ENCODE results near the gene TMEM161A.
"Not testable (repeated sequence)": the region's sequence is repeated elsewhere in the genome, so short reads cannot be mapped to it uniquely, and the experiment has no call there.

TMEM161A gene

DNA sequence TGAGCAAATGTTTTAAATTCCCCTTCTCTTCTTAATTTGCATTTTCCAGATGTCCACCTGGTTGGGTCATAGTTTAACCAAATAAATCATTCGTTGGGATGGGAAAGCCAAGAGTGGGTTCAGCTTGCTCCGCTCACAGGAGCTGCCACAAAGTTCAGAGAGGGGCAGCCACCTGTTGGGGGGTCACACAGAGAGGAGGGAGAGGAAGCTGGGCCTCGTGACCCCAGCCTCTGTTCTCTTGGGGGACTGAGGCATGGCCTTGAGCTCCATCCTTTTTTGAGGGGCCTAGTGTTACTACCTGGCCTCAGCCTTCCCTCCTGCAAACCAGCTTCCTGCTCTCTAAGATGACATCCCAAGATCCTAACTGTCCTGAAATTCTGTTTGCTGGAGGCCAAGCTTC lies 29.3 kb upstream of the TMEM161A start:
- Mint-ChIP-seq H3K36me3 (ENCODE audit: low read depth) (peaks cover 4% of the 10 kb centered on the region), H3K9me3 (no peaks in the 10 kb centered on the region), H3K4me1 (ENCODE audit: low read depth) (peaks cover 12% of the 10 kb centered on the region), H3K27ac (no peak overlapping the region), H3K4me3 (no peak overlapping the region), H3K27me3 (ENCODE audit: low read depth) (no peaks in the 10 kb centered on the region)

DNA sequence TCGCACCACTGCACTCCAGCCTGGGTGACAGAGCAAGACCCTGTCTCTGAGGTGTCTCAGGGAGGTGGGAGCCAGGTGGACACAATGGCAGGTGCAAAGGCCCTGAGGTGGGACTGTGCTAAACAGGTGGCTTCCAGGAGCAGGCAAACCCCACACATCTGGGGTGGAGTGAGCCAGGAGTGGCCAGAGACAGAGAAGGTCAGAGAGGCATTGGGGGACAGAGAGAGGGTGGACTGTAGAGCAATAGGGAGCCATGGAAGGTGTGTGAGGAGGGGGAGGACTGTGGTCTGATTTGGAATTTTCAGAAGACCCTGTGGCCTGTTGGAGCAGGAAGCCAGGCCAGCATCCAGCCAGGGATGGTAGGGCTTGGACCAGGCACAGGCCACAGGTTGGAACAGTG lies 27.1 kb upstream of the TMEM161A start:
- Mint-ChIP-seq H3K4me1 (ENCODE audit: low read depth) (peaks cover 9% of the 10 kb centered on the region), H3K9me3 (no peaks in the 10 kb centered on the region), H3K36me3 (ENCODE audit: low read depth) (peaks cover 4% of the 10 kb centered on the region), H3K27ac (peak overlapping the region; percentile 59), H3K4me3 (no peak overlapping the region), H3K27me3 (ENCODE audit: low read depth) (no peaks in the 10 kb centered on the region)

- H3K36me3 Mint-ChIP-seq (ENCODE audit: low read depth) = no peaks in the 10 kb centered on the region
- no peak overlapping the region for H3K27ac Mint-ChIP-seq
- H3K27me3 Mint-ChIP-seq (ENCODE audit: low read depth) = no peaks in the 10 kb centered on the region
- no peak overlapping the region for H3K4me3 Mint-ChIP-seq
- no peaks in the 10 kb centered on the region for H3K9me3 Mint-ChIP-seq
- peaks cover 2% of the 10 kb centered on the region for H3K4me1 Mint-ChIP-seq (ENCODE audit: low read depth)
Observed at GRCh38 chr19:19162495-19162894, 24.2 kb upstream of the TMEM161A start.

- H3K36me3 Mint-ChIP-seq (ENCODE audit: low read depth) = peaks cover 7% of the 10 kb centered on the region
- H3K4me3 Mint-ChIP-seq = no peak overlapping the region
Observed at GRCh38 chr19:19160461-19161035, 22.3 kb upstream of the TMEM161A start.

GRCh38 chr19:19159534-19159933 lies 21.3 kb upstream of the TMEM161A start:
- Mint-ChIP-seq H3K4me1 (ENCODE audit: low read depth) (peaks cover 2% of the 10 kb centered on the region), H3K9me3 (no peaks in the 10 kb centered on the region), H3K27ac (no peak overlapping the region), H3K4me3 (no peak overlapping the region), H3K36me3 (ENCODE audit: low read depth) (peaks cover 8% of the 10 kb centered on the region), H3K27me3 (ENCODE audit: low read depth) (no peaks in the 10 kb centered on the region)

More at GRCh38 chr19:19160461-19161035, 22.3 kb upstream of the TMEM161A start:
- peaks cover 2% of the 10 kb centered on the region for H3K4me1 Mint-ChIP-seq (ENCODE audit: low read depth)
- no peak overlapping the region for H3K27ac Mint-ChIP-seq
- H3K9me3 Mint-ChIP-seq = no peaks in the 10 kb centered on the region
- no peaks in the 10 kb centered on the region for H3K27me3 Mint-ChIP-seq (ENCODE audit: low read depth)

DNA sequence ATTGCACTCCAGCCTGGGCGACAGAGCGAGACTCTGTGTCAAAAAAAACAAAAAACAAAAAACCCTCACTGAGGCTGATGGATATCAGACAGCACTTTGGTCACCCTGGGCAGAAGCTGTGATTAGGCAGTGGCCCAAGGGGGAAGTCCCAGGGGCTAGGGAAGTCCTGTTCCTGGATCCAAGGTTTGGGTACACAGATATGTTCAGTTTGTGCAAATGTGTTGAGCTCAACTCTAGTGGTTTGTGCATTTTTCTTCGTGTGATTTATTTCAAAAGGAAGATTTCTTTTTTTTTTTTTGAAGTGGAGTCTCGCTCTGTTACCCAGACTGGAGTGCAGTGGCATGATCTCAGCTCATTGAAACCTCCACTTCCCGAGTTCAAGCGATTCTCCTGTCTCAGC lies 19.5 kb upstream of the TMEM161A start:
- no peak overlapping the region for H3K4me3 Mint-ChIP-seq
- no peaks in the 10 kb centered on the region for H3K27me3 Mint-ChIP-seq (ENCODE audit: low read depth)
- H3K36me3 Mint-ChIP-seq (ENCODE audit: low read depth) = peaks cover 8% of the 10 kb centered on the region
- no peaks in the 10 kb centered on the region for H3K9me3 Mint-ChIP-seq
- no peak overlapping the region for H3K27ac Mint-ChIP-seq
- peaks cover 2% of the 10 kb centered on the region for H3K4me1 Mint-ChIP-seq (ENCODE audit: low read depth)

- no peak overlapping the region for H3K27ac Mint-ChIP-seq
- no peaks in the 10 kb centered on the region for H3K27me3 Mint-ChIP-seq (ENCODE audit: low read depth)
- no peaks in the 10 kb centered on the region for H3K4me1 Mint-ChIP-seq (ENCODE audit: low read depth)
- no peak overlapping the region for H3K4me3 Mint-ChIP-seq
- H3K9me3 Mint-ChIP-seq = no peaks in the 10 kb centered on the region
- peaks cover 8% of the 10 kb centered on the region for H3K36me3 Mint-ChIP-seq (ENCODE audit: low read depth)
Observed at GRCh38 chr19:19155495-19156219, 17.4 kb upstream of the TMEM161A start.

DNA sequence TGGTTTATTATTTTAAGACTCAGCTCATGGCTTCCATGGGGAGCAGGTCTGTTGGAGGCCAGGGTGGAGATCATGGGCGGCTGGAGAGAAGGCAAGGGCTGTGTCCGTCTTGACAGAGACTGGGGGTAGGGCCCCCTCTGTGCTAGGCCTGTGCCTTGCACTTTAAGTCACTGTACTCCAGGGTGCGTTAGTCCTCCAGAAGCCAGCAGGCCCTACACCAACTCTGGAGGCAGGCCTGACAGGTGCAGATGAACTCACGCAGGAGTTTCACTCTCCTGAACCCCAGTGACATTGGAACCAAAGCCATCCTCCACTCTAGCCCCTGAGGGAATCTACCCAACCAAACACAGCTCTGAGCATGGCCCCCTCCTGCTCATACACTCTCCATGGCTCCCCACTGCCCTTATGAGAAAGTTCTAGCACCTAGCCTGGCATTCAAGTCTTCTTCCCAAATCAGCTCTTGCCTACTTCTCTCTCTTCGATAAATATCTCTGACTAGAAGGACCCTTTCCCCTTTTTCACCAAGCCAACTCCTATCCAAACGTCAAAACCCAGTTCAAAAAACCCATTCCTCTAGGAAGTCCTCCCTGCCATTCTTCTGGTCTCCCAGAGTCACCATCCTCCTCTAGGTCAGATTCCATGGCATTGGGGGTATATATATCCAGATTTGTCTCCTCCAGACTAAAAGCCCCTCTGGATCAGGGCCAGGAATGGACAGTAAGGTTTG lies 16.7 kb upstream of the TMEM161A start:
- no peak overlapping the region for H3K27ac Mint-ChIP-seq
- H3K27me3 Mint-ChIP-seq (ENCODE audit: low read depth) = no peaks in the 10 kb centered on the region
- peaks cover 8% of the 10 kb centered on the region for H3K36me3 Mint-ChIP-seq (ENCODE audit: low read depth)
- H3K4me1 Mint-ChIP-seq (ENCODE audit: low read depth) = no peaks in the 10 kb centered on the region
- H3K4me3 Mint-ChIP-seq = no peak overlapping the region
- H3K9me3 Mint-ChIP-seq = no peaks in the 10 kb centered on the region

DNA sequence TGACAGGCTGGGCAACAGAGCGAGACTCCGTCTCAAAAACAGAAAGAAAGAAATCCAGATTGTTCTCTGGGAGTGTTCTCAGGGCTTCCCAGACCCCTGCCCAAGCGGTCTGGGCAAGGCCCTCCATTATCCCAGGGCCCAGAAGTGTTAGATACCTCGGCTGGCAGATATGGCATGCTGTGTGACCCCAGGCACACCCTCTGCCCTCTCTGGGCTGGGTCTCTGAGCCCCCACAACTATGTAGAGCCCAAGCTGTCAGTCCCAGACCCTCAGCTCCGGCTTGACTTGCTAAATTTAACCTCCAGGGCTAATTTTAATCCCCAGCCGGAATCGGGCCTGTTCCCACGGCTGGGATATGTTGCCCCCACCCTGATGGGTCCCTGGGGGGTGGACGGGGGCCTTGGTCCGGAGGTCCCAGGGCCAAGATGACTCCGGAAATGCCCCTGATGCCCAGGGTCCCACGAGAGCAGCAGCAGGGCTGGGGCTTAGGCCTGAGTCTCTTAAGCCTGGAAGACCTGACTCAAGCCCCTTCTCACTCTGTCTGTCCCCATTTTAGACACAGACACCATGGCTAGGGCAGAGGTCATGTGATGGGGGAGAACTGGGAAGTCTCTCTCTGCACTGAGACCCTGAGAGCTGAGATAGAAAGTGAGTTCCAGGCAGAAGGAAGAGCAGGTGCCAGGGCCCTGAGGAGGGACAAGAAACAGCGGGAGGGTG lies 14.5 kb upstream of the TMEM161A start:
- H3K27ac Mint-ChIP-seq = no peak overlapping the region
- no peak overlapping the region for H3K4me3 Mint-ChIP-seq
- H3K27me3 Mint-ChIP-seq (ENCODE audit: low read depth) = no peaks in the 10 kb centered on the region
- H3K36me3 Mint-ChIP-seq (ENCODE audit: low read depth) = peaks cover 14% of the 10 kb centered on the region
- no peaks in the 10 kb centered on the region for H3K4me1 Mint-ChIP-seq (ENCODE audit: low read depth)
- H3K9me3 Mint-ChIP-seq = no peaks in the 10 kb centered on the region

DNA sequence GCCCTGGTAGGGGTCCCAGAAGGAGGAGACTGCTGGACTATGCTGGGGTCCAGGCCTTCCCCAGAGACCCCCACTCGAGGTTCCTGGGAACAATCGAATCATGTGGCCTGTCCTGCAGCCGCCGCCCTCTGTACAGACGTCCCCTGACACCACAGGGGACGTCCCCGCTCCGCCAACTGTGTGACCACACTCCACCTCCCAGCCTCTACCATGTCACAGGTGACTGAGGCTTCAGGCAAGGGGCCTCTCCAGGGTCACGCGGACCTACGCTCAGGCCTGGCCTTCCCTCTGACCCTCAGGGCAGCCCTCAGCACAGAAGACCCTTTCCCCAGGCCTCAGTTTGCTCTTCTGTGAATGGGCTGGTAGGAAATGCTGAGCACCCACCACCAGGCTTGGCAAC lies 13.1 kb upstream of the TMEM161A start:
- Mint-ChIP-seq H3K36me3 (ENCODE audit: low read depth) (peaks cover 13% of the 10 kb centered on the region), H3K27me3 (ENCODE audit: low read depth) (no peaks in the 10 kb centered on the region), H3K4me1 (ENCODE audit: low read depth) (no peaks in the 10 kb centered on the region), H3K27ac (no peak overlapping the region), H3K4me3 (no peak overlapping the region), H3K9me3 (no peaks in the 10 kb centered on the region)

- Mint-ChIP-seq H3K4me3 (no peak overlapping the region), H3K27ac (no peak overlapping the region), H3K4me1 (ENCODE audit: low read depth) (no peaks in the 10 kb centered on the region), H3K36me3 (ENCODE audit: low read depth) (peaks cover 7% of the 10 kb centered on the region), H3K27me3 (ENCODE audit: low read depth) (no peaks in the 10 kb centered on the region), H3K9me3 (no peaks in the 10 kb centered on the region)
Observed at GRCh38 chr19:19149435-19149834, 11.2 kb upstream of the TMEM161A start.

GRCh38 chr19:19148504-19148903 lies 10.2 kb upstream of the TMEM161A start:
- not testable (repeated sequence) for H3K9me3 Mint-ChIP-seq; H3K4me1 Mint-ChIP-seq (ENCODE audit: low read depth); H3K4me3 Mint-ChIP-seq; H3K27me3 Mint-ChIP-seq (ENCODE audit: low read depth); H3K27ac Mint-ChIP-seq; H3K36me3 Mint-ChIP-seq (ENCODE audit: low read depth)

- Mint-ChIP-seq H3K4me1 (ENCODE audit: low read depth) (no peaks in the 10 kb centered on the region), H3K4me3 (no peak overlapping the region), H3K36me3 (ENCODE audit: low read depth) (peaks cover 7% of the 10 kb centered on the region), H3K9me3 (no peaks in the 10 kb centered on the region), H3K27ac (no peak overlapping the region), H3K27me3 (ENCODE audit: low read depth) (no peaks in the 10 kb centered on the region)
Observed at GRCh38 chr19:19147344-19147743, 9.1 kb upstream of the TMEM161A start.

DNA sequence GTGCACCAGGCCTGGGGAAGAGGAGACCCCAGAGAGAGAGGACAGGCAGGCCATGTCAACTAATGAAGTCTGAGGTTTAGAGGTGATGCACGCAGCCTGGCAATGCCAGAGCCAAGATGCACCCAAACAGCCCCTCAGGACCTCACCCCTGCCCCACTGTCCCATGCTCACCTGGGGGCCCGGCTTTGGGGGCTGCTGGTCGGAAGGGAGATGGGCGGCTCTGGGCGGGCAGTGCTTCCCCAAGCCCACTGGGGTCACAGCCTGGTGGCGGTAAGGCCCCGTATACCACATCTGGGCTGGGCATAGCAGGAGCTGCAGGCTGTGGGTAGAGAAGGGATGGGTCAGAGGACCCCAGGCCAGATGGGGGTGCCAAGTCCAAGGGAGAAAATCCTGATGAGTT lies 8.6 kb upstream of the TMEM161A start:
- H3K9me3 Mint-ChIP-seq = no peaks in the 10 kb centered on the region
- H3K27me3 Mint-ChIP-seq (ENCODE audit: low read depth) = no peaks in the 10 kb centered on the region
- peaks cover 7% of the 10 kb centered on the region for H3K36me3 Mint-ChIP-seq (ENCODE audit: low read depth)
- H3K4me1 Mint-ChIP-seq (ENCODE audit: low read depth) = no peaks in the 10 kb centered on the region
- no peak overlapping the region for H3K27ac Mint-ChIP-seq
- H3K4me3 Mint-ChIP-seq = no peak overlapping the region

Data from T-helper 1 cell treated with Interleukin-12 subunit alpha and Interleukin-12 subunit beta and Interleukin-4 antibody, amounts not matched to agents 30 μg/mL and 1 μg/mL, for 36 hours (primary cell).